GM19324 (cell line): Measurements from ENCODE around the gene SLC25A26.

Source experiments
- ATAC-seq: cut with Tn5 transposase; IDR thresholded peaks from one replicate; pipeline ENCODE4 v1.9.1; 2021; ENCODE audit warnings: mild to moderate bottlenecking, moderate library complexity; ENCODE audit not compliant: unreplicated experiment, low FRiP score

SLC25A26 gene

GRCh38 chr3:66366747-66367146 lies 145.9 kb downstream of the SLC25A26 start:
- ATAC-seq = no peak

GRCh38 chr3:66367979-66368378 lies 147.2 kb downstream of the SLC25A26 start:
- ATAC-seq = no peak

DNA sequence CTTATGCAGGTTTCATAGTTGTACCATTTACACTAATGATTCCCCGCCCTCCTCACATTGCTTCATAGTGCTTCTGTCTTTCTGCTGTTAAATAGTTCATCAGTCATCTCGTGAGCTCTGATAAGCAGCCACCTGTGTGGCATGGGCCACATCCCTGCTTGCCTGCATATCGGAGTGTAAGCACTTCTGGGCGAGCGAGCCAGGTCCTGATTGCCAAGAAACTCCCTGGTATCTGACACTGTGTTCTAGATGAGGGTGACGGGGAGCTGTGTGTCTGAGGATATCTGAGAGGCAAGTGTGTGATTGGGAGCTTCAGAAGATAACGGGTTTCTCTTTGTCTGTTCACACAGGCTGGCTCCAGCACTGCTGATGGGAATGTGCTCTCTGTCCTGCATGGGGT lies 149.4 kb downstream of the SLC25A26 start:
- ATAC-seq = no peak

- no peak for ATAC-seq
Measured at GRCh38 chr3:66371432-66371831, 150.6 kb downstream of the SLC25A26 start.

DNA sequence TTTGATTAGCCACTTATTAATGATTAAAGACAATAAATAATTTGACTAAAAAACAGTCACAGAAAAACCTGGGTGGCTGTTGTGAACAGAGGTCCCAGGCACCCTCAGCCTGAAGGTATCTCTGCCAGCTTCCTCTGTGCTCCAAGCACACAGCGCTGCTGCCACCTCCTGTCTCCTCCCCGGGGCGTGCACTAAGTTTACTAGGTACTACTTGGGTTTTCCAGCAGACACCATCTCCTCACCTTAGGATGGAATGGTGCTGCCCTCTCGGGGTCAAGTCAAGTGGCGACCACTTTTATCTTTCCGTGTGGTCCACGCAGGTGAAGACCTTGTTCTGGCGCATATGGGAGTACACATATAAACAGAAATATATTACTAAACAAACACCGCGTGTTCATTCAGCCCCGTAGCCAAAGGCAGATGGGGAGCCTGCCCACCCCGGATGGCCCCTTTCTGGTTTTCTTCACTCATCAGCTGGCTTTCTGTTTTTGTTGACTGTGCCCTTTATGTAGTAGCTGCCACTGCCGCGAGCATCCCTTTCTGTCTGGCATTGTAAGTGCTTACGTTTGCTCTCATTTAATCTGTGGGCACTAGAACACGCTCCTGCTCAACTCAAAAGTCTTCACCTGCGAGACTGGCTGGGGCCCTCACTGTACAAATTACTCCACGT lies 152.0 kb downstream of the SLC25A26 start:
- no peak for ATAC-seq

DNA sequence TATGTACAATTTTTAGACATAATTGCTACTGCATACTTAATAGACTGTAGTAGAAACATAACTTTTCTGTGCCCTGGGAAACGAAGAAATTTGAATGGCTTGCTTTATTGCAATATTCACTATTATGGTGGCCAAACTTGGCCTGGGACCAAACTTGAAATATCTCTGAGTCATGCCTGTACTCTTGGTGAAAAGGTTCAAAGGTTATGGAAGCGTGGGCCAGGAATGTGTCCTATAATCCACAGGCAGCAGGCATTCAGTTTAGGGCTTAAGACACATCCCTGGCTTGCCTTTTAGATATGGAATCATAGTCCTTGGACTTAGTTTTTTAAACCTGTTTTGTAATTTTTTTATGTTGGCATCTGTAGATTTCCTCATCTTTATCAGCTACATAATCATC lies 155.8 kb downstream of the SLC25A26 start:
- ATAC-seq = no peak

- ATAC-seq = no peak
Measured at GRCh38 chr3:66377800-66378199, 157.0 kb downstream of the SLC25A26 start.

DNA sequence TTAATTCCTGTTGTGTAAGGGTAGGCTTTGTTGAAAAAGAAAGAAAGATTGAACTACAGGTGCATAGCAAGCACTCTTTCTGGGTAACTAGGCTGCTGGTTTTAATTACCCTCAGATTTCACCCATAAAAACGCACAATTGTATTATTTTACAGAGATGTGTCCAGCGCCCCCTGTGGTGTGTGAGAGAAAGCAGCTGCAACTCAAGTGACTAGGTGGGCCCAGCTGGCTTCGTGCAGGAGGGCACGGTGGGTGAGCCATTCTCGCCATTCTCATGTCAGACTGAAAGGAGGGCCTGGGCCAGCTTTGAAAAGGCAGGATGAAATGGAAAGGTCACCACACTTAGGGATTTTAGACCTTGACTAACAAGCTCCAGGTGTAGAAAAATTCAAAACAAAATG lies 157.5 kb downstream of the SLC25A26 start:
- ATAC-seq = no peak

GRCh38 chr3:66379565-66379964 lies 158.8 kb downstream of the SLC25A26 start:
- ATAC-seq = no peak

DNA sequence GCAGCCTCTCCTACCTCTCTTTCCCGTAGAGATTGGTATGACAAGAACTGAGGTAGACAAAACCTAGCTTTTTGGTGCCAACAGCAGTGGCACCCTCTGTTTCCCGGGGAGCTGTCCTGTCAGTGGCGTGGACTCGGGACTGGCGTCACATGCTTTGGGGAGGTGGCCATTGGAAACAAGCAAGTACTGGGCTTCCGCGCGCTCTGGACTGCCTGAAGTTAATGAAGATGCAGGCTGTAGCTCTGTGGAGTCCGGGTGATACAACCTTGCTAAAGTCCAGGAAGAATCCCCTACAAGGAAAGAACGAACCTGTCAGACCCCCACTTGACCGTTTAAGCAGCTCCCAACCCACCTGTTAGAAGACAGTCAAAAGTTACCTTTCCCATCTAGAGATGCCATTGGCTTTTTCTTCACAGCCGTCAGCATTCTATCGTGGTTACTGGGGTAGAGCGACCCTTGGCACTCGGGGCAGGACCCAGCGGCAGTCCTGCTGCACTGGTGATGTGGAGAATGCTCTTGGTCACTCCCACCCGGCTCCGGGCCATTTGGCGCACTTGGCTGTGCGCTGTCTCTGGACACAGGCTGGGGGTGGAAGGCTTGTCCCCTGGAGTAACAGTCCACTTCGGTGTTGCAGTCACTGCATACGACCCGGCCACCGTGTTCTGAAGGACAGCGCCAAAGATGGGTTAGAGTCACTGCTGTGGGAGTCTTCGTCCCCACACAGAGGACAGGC lies 159.6 kb downstream of the SLC25A26 start:
- ATAC-seq = no peak

DNA sequence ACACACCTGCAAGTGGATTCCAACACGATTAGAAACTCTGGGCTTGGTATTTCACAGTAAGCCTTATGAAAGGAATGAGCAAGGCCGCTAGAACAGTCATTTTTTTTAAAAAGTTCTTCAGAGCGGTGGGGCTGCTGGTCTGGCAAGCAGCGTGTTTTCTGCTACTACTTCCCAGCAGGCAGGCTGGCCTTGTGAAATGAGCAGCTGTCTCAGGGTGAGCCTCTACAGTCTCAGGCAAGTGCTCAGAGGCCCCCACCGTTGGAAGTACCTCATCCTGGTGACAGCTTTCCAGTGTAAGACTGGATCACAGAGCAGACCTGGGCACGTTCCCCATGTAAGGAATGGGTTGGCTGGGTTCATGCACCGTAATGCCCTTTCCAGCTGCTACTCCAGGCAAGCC lies 160.8 kb downstream of the SLC25A26 start:
- no peak for ATAC-seq

DNA sequence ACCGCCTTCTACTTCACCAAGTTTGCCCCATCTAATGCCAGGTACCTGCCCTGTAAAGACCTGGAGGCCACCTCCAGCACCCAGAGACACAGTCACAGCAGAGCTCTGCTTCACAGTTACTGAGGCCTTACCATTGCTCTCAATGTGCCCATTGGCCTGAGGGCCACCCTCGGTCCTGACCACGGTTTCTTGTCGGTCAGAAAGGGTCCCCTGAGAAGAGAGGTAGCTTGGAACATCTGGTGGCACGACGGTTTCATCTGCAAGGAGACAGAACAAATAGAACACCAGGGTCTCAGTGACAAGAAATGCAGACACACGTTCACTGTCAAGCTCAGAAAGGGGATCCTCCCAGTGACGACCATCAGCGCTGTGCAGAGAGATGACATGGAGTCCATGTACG lies 161.3 kb downstream of the SLC25A26 start:
- no peak for ATAC-seq

DNA sequence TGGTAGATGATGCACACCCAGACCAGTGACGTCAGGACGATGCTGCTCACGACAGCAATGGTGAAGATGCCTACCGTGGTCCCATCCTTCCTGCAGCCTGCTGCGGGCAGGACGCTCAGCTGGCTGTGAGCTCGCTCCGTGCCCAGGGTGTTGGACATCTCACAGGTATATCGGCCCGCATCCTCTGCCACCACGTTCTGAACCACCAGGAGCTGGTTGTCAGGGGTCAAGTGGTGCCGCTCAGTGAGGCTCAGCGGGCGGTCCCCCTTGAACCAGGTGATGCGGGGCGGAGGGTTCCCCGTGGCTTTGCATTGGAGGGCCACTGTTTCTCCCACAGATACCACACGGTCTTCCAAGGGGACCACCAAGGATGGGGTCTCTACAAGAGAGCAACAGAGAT lies 162.2 kb downstream of the SLC25A26 start:
- no peak for ATAC-seq

DNA sequence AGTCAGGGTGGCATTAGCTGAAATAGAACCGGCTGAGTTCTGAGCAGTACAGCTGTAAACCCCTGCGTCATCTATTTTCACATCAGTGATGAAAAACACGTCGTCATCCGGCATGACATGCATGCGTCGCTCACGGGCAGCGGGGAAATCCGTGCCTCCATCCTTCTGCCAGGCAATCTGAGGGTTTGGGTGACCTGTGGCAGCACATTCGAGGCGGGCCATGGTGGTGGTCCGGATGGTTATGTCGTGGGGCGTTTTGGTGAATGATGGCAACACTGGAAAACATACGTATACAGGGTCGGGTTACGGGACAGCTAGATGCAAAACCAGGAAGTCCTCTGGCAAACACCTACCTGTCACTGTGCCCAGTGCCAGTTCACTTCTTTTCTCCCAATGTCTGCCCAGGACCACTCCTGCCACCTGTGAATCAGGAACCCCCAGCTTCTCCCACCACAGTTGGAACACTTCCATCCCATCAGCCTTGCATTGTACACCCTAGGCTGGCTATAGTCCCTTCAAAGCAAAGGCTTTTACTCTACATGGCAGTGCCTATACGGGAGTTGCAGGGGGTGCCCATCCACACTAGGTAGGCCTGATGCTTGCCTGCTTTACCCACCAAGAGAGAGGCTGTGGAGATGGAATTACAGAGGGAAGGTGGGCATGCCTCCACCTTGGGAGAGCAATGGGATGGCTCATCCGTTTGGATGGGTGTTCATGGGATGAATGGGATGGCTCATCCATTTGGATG lies 163.4 kb downstream of the SLC25A26 start:
- ATAC-seq = no peak

- ATAC-seq = no peak
Measured at GRCh38 chr3:66385066-66385465, 164.3 kb downstream of the SLC25A26 start.

DNA sequence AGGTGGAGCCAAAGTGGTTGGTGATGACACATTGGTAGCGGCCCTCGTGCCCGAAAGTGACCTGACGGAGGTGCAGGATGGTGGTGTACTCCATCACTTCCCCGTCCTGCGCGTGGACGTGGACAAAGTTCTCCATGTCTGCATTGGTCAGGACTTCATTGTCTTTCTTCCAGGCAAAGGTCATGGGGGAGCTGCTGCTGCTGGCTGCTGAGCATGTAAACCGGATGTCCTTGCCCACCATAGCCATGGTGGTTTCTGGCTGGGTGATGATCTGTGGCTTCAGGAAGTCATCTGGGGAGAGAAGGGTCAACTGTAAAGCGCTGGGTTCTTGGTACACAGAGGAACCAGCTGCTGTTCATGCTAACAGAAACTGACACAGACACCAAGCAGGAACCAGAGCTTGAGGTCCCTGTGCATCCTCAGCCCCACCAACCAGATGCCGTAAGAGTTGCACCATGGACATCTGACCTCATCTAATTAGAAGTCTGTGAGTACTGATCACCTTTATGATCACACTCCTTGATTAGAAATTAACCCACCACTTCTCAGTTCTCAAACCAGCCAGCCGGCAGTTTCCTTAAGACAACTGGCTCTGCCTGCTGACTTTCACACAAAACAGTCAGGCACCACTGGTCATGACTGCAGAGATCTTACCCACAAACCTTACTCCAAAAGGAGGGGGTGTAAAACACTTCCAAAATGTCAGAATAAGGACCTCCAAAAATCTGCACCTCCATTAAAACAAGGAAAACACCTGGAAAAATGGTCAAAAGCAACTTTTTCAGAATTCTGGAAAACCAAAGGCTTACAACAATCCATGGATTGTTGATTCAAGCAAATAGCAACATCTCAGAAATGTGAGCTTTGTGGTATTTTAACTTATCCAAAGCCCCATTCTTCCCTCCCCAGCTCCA lies 165.5 kb downstream of the SLC25A26 start:
- ATAC-seq = peak; percentile 88

GRCh38 chr3:66386925-66387650 lies 166.3 kb downstream of the SLC25A26 start:
- peak; percentile 51 for ATAC-seq

DNA sequence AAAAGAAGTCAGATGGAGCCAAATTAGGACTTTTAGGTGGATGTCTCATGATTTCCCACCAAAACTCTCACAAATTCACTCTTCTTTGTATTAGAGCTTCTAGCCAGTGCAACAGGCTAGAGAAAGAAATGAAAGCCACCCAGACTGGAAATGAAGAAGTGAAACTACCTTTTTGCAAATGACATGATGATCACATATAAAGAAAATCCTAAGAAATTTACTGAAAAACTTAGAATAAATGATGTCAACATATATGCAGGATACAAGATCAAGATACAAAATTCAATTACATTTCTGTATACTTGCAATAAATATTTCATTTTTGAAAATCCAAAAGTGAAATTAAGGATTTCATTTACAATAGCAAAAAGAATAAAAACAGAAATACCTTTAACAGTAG lies 169.2 kb downstream of the SLC25A26 start:
- ATAC-seq = peak; percentile 35

DNA sequence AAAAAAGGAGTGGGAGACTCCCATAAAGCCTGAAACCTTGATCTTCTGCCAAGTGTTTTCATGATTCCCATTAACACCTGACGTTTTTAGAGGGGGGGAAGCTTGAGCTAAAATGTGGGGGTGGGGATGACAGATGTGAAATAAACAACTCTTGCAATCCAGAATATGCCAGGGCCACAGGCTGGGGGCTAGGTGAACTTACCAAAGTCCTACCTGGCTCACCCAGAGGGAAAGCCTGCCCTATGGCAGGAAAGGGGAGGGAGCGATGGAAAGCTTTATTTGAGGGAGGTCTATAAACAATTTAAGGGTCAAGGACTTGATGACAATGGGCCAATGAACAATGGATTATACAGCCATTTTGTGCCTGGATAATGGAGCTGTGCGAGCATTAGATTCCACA lies 171.7 kb downstream of the SLC25A26 start:
- no peak for ATAC-seq

DNA sequence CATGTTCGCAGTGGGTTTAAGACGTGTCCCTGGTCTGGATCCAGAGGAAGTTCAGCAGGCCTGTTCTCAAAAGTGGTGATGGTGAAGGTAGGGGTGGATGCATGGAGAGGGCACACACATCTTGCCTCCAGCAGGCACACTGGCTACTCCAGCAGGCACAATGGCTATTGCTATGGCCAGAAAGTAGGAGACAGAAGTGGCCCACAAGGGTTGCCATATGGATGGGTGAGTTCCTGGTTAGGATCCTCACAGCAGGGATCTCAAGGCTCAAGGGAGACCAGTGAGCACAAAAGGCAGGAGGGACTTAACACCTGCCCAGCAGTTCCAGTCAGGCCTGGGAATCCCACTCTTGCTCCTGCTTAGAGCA lies 172.1 kb downstream of the SLC25A26 start:
- ATAC-seq = no peak
